GM21360 (cell line): Measurements from ENCODE around the gene HNF1B.
"Not testable (repeated sequence)": the region's sequence is repeated elsewhere in the genome, so short reads cannot be mapped to it uniquely, and the experiment has no call there.

Experiments
- ATAC-seq: cut with Tn5 transposase; IDR thresholded peaks from one replicate; pipeline ENCODE4 v1.9.1; 2021; ENCODE audit warnings: mild to moderate bottlenecking, moderate library complexity; ENCODE audit not compliant: unreplicated experiment

Gene HNF1B

GRCh38 chr17:37744961-37745800 is at the start of gene HNF1B:
TSS of gene HNF1B (minus strand) at chr17:37745059. CDS start at chr17:37744884, 175 bp downstream.
- ATAC-seq = no peak

- ATAC-seq = no peak
Observed at GRCh38 chr17:37792787-37793186, 47.9 kb upstream of the HNF1B start.

DNA sequence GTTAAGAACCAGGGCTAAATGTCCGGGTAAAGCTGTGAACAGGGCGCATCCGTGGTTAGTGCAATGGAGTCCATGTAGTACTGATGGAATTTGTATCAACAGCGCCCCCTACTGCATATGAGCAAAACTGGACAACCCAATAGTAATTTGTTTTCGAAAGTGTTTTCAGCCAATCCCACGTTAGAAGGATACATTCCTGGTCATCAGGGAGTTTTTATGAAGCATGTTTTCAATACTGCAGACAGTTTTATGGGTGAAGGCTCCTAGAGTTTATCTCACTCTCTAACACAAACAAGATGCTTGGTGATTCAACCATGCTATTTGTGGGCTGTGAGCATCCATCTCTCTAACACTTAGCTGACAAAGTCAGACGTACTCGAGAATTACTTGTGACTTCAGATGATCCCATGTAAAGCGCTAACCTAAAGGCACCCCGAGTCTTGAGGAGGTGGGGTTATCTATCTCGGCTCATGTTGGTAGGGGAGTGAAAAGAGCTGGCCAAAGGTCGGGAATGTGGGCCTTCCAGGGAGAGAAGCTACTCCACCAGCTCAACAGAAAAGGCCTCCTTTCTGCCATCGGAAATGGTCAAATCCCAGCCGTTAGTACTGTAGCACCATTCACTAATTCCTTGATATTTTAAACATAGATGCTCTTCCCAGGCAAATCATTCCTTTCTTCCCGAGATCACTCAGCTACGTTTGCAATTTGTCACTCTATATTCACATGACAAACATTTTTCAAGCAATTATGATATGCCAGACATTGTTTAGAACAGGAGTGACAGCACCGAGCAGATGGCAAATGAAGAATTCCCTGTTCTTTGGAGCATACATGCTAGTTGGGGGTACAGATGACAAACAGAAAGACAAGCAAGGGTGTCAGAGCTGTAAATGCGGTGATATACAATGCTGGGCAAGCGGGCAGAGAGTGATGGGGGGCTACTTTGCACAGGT is 46.9 kb upstream of the HNF1B start:
- no peak for ATAC-seq

DNA sequence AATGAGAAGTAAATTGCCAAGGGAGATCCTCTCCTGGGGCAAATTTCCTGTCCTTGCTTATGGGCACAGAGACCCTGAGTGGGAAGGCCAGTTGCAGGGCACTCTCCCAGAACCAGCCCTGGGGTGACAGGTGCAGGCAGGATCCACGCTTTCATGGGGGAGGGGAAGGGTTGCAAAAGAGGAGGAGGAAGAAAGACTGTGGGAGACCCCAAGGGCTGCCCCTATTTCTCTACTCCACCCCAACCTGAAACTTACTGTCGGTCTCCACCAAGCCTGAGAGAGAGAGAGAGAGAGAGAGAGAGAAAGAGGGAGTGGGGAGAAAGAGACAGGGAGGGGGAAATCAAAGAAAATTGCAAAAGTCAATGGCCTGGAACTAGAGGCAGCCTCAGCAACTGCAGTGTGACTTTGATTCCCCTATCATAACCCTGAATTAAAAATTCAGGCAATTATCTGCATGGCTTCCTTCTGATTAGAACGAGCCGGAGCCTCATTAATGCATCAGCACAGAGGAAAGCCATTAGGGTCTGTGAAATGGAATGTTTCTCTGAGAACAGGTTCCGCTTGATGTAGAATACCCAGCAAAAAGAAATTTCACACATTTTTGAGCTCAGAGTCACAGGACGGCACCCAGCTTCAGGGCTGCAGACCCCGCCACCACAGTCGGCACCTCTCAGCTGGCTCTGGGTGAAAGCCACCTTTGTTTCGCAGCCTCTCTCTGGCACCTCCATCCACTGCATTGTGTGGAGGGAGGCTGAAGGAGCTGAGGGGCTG is 45.1 kb upstream of the HNF1B start:
- ATAC-seq = no peak

DNA sequence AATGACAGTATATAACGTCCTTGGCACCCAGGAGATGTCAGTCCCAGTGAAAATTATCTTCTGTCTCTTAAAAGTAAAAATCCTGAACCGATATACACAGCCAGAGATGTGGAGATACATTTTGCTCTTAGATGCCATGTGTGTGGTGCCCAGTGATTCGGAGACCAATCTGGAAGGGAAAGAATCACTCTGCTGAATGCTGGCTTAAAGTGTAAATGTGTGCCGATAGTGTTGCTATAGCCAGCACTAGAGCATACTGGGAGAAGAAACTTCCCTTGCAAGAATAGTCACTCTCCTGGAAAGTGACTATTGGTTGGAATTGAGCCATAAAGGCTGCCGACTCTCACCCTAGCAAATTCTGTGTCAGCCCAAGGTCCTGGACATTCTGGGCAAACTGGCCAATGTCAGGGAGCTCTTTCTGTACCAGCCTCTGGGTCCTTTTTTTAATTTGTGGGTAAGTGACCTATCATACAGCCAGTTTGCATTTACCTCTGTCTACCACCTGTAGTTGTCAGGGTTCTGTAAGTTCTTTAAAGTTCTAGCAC is 44.2 kb upstream of the HNF1B start:
- no peak for ATAC-seq

DNA sequence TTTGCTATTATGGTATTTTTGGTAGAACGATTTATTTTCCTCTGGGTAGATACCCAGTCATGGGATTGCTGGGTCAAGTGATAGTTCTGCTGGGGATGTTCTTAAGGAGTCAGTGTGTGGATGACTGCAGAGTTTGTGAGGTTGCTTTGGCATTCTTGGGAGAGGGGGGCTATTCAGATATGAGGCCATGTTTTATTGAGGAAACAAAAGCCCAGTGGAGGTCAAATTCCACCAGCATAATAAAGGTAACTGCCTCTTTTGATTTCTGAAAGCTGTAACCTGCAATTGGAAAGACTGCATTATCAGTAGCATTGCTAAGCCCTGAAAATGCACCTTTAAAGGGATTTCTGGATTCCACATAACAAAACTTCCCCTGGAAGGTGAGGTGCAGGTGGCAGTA is 43.7 kb upstream of the HNF1B start:
- no peak for ATAC-seq

GRCh38 chr17:37787055-37787757 is 42.3 kb upstream of the HNF1B start:
- ATAC-seq = no peak

- no peak for ATAC-seq
Observed at GRCh38 chr17:37786481-37786880, 41.6 kb upstream of the HNF1B start.

- ATAC-seq = not testable (repeated sequence)
Observed at GRCh38 chr17:37782460-37782859, 37.6 kb upstream of the HNF1B start.

DNA sequence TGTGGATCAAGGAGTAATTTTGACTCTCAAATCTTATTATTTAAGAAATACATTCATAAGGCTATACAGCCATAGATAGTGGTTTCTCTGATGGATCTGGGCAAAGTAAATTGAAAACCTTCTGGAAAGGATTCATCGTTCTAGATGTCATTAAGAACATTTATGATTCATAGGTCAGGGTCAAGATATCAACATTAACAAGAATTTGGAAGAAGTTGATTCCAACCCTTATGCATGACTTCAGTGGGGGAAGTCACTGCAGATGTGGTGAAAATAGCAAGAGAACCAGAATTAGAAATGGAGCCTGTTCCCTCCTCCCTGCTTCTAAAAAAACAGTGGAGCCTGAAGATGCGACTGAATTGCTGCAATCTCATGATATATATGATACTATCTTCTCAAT is 36.6 kb upstream of the HNF1B start:
- no peak for ATAC-seq

DNA sequence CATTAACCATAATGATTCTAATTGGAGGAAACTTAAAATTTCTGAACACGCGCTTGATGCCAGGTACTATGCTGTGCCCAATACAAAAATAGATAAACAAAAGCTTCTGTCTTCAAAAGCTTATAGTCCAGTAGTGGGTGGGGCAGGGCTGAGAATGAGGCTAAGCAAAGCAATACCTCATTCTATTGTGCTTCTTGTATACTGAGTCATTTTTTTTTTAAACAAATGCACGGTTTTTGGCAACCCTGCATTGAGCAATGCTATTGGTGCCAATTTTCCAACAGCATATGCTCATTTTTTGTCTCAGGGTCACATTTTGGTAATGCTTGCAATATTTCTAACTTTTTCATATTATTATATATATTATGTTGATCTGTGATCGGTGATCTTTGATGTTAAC is 34.7 kb upstream of the HNF1B start:
- no peak for ATAC-seq

DNA sequence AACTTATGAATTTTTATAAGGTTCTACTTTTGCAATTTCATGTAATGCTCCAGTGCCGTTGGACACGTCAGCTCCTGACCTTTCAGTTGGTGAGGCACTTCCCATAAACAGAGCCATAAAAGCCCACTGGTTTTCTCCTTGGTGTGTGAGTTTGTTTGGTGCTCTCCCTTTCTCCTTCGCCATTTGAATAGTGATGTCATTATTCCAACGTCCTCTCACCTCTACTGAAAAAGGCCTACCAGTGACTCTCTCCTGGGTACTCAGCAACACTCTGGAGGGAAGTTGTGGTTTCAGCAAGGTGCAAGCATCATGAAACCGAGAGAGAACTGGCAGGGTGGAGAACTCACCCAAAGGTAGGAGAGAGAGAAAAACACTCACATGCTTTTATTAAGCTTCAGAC is 29.6 kb upstream of the HNF1B start:
- ATAC-seq = peak; percentile 90

GRCh38 chr17:37772982-37773381 is 28.1 kb upstream of the HNF1B start:
- ATAC-seq = no peak

DNA sequence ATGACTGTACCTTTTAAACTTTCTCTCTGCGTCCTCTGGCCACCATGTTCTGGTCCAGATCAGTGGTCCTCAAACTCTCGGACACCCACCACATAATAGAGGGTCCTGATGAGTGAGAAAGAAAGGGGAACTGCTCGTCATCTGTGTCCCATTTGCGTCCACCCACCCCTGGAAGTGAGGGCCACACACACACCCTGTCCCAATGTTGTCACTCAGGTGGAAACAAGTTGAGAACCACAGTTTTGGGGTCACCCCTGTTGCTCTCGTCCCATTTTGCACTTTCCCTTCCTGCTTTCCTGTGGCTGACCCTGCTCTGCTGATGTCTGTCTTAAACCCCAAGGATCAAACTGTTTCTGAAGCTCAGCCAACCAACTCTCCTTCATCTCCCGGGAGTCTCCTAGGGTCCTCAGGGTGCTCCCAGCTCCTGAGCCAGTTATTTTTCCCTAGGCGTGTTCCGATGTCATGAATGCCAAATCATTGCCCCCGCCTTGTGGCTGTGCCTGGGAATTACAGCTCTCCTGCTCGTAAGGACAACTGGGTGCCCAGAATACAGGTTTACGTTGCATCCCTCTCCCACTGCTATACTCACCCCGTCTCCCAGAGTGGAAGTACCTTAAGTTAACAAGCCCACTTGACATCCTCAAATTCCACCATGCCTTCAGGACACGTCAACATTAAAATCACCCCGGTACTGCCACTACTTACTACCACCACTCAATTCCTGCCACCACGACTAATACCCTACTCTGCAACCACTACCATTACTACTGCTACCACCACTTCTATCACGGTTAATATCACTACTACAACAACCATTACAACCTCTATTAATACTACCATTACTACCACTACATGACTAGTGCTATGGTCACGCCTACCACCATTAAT is 26.0 kb upstream of the HNF1B start:
- no peak for ATAC-seq

DNA sequence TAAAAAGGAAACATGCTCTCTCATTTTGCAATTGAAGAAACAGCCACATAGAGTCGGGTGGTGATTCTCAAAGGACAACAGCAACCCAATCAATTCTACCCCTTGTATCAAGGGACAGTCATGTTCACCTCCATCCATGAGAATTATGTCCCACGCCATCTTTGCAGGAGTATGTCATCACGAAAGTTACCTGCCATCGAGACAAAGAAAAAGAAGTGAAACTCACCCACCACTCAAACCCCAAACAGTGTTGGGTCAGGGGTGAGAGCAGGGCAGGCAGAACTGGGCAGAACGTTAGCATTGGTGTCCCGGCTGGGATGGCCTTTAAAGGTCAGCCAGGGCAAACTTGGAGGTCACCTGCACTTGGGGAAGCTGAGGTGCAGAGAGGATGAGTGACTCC is 24.2 kb upstream of the HNF1B start:
- no peak for ATAC-seq

- no peak for ATAC-seq
Observed at GRCh38 chr17:37768438-37768837, 23.6 kb upstream of the HNF1B start.

- ATAC-seq = no peak
Observed at GRCh38 chr17:37766971-37767370, 22.1 kb upstream of the HNF1B start.

- ATAC-seq = no peak
Observed at GRCh38 chr17:37764383-37764782, 19.5 kb upstream of the HNF1B start.

GRCh38 chr17:37762666-37763065 is 17.8 kb upstream of the HNF1B start:
- no peak for ATAC-seq
